Fibroblast of skin of back (primary cell): ENCODE measurements around the gene APPBP2.
"Not testable (repeated sequence)": the region's sequence is repeated elsewhere in the genome, so short reads cannot be mapped to it uniquely, and the experiment has no call there.

Source experiments
- DNase-seq: peaks from one replicate; pipeline ENCODE4 v3.0.0-alpha.2; 2013

The APPBP2 gene

DNA sequence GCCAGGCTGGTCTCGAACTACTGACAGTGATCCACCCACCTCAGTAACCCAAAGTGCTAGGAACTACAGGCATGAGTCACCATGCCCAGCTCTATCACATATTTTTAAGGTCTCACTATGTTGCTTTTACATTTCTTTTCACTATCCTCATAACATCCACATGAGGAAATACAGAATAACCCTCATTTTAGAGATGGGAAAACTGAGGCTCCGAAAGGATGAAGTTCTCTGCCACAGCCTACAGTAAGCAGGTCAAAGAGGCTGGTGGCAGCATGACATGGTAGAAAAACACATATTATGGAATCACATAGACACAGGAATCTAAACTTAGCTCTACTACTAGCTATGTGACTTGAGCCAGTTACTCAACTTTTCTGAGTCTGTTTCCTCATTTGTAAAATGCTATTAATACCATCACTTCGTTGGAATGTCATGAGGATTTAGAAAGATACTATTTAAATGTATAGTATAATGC, 32.2 kb downstream of the APPBP2 start:
- DNase-seq, result peak; percentile 60

DNA sequence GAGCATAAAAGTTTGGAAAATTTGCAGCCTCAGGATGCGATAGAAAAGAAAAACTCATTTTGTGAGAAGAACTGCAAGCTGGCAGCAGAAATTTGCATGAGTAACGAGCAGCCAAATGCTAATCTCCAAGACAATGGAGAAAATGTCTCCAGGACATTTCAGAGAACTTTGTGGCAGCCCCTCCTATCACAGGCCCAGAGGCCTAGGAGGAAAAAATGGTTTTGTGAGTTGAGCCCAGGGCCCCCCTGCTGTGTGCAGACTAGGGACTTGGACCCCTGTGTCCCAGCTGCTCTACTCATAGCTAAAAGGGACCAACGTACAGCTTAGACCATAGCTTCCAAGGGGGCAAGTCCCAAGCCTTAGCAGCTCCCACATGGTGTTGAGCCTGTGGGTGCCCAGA, 34.3 kb downstream of the APPBP2 start:
- DNase-seq, result no peak

DNA sequence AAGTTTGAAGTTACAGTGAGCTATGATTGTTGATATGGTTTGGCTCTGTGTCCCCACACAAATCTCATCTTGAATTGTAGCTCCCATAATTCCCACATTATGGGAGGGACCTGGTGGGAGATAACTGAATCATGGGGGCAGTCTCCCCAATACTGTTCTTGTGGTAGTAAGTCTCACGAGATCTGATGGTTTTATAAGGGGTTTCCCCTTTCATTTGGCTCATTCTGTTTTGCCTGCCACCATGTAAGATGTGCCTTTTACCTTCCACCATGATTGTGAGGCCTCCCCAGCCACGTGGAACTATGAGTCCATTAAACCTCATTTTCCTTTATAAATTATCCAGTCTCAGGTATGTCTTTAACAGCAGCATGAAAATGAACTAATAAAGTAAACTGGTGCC, 35.4 kb downstream of the APPBP2 start:
- DNase-seq, result not testable (repeated sequence)

DNA sequence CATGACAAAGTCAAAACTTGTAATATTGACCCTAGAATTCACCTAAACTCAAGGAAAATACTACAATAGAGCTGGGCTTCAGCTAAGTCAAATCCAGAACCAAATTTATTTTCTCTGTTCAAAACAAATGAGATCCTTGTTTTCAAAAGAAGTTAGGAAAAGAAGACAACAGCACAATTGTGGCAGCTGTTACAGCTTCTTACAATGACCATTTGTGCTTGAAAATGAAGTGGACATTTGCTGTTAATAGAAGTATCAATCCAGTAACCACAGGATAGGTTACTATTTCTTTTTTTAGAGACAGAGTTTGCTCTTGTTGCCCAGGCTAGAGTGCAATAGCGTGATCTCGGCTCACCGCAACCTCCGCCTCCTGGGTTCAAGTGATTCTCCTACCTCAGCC, 44.4 kb downstream of the APPBP2 start:
- no peak for DNase-seq

DNA sequence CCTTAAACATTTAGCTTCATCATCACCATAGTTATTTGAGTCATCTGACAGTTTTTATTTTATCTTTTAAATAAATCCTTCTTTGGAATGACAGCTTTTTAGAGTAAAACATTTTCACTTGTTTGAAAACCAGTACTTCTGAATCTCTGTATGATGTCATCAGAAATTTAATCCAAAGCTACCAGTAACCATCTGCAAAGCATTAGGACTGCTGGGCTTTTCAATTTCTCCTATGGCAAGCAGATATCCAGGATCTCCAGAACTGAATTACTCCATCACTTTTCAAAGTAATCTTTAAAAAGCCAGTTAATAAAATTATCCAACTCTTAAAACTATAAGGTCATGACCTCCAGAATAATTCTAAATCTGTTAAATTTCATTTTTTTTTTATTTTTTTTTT, 52.3 kb downstream of the APPBP2 start:
- DNase-seq, result no peak

DNA sequence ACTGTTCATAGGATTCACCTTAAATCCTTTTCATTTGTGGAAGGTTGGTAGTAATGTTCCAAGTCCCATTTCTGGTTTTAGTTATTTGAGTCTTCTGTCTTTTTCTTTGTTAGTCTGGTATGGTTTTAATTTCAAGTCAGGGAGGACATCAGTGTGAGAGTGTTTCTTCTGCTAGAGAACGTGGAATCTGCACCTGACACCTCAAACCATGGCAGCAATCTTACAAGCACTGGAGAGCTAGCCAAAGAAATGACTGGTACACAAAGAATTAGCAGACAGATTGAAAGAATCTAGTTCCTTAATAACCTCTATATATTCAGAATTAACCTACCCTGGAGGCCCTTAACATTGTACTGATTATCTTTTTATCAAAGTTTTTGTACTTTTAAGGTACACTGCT, 53.6 kb downstream of the APPBP2 start:
- no peak for DNase-seq

DNA sequence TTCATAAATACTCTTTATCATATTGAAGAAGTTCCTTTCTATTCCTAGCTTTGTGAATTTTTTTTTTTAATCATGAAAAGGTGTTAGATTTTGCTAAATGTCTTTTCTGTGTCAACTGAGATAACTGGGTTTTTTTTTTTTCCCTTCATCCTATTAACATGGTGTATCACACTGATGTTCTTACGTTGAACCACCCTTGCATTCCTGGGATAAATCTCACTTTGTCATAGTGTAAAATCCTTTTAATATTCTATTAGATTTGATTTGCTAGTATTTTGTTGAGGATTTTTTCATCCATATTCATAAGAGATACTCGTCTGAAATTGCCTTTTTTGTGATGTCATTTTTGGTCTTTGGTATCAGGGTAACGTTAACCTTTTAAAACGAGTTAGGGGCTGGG, 54.6 kb downstream of the APPBP2 start:
- DNase-seq, result no peak

DNA sequence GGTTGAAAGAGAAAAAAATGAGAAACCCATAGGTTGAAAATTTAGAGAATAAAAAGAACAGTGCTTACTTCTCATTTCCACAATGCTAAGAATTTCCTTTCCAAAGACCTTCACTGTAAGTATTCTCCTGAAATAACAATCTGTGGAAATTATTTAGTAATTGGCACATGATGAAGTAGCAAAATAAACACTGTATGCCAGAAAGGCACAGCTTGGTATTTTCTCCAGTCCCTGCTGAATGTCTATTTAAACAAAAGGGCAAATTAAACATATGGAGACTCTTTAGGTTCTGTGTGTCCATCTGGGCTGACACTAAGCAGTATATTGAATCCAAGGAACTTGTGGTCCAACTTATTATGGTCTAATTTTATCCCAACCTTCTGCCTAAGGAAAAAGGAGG, 57.7 kb downstream of the APPBP2 start:
- peak; percentile 57 for DNase-seq

DNA sequence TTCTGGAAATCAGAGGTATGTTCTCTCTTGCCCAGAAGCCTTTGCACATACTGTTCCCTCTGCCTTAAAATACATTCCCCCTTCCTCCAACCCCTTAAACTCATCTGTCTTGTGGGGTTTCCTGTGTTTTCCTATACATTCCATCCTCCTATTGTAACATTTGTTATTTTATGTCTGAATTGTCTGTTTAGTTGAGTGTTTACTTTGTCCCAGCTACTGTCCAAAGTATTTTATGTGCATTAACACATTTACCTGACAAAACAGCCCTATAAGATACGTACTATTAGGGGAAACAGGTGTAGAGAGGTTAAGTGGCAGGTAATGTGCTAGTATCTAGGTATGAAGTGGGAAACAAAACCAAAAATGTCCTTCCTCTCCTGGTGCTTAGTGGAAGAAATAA, 61.7 kb downstream of the APPBP2 start:
- DNase-seq, result peak; percentile 37

DNA sequence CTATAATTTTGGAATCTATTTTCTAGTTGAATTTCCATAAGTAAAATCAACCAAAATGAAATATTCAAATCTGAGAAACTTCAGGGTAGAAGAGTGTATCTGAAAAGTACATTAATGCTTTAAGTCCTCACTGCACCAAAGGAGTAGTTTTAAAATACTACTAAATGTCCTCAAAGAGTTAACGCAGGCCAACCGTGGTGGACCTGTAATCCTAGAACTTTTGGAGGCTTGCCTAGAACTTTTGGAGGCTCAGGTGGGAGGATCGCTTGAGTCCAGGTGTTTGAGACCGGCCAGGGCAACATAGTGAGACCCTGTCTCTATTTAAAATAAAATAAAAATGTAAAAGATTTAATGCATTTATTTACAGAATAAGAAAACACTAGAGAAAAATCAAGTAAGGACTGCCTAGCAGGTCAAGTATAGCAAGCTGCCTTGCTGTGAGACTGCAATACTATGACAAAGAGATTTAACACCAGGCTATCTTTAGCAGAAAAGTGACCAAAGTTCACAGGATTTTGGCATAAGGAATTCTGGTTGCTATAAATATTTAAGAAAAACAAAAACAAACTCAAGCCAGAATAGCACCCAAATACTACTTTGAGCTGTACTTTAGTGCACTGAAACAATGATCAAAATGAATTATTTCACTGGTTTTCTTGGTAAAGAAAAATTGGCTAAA, 62.7 kb downstream of the APPBP2 start:
- peak; percentile 27 for DNase-seq

DNA sequence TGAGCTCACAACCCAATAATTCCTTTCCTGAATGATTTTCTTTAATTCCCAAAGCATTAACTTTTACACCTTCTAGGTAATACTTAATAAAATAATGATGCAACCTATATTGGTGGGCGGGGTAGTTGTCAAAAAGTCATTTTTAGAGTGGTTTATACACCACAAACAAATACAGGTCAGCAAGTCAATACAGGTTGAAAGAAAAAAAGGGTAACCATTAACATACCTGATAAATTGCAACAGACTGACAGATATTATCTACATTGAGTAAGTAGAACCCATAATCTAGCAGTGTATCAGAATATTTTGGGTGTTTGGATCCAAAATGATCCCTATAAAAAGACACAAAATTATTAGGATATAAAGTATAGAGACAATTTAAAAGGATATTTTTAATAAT, 64.5 kb downstream of the APPBP2 start:
- DNase-seq, result no peak

DNA sequence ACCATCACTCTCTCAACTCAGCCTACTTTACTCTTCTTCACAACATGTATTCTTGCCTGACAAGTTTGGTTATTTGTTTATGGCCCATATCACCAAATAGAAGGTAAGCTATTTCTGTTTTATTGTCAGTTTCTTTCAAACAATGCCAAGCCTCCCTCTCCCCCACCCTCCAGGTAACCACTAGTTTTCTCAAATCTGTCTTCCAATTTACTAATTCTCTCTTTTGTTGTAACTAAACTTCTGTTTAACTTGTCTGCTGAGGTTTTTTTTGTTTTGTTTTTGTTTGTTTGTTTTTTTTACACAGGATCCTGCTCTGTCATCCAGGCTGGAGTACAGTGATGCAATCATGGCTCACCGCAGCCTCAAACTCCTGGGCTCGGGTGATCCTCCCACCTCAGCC, 68.9 kb downstream of the APPBP2 start:
- DNase-seq, result no peak

DNA sequence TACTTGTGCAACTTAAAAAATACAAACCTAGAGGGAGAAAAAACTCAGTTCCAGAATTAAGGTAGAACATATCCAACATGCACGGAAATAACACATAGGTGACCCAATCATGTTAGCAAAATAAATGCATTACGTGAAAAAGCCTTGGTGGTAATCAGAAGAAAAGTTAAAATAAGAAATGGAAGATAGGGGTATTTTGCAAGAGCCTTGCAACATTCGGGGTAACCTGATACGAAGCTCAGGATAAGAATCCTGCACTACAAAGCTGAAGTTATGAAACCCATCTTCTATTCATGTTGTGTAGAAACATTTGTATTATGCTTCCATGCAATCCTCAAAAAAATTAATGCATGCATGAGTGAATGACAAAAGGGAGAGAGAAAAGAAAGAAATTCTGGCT, 70.7 kb downstream of the APPBP2 start:
- DNase-seq, result no peak

DNA sequence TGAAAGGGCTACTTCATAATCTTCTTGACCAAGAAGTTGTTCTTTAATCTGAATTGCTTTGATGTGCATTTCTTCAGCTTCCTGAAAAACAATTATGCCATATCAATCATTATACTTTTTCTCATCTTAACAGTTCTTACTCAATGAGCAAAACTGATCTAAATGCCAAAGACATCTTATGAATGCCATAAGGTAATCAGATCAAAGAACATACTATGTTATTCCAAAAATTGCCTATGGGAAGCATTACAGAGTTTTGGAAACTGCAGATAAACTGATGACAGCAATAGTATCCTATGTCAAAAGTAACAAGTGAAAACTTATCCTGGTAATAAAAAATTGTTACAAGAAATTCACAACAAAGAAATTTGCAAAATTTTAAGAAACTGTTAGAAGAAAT, 74.1 kb downstream of the APPBP2 start:
- no peak for DNase-seq

DNA sequence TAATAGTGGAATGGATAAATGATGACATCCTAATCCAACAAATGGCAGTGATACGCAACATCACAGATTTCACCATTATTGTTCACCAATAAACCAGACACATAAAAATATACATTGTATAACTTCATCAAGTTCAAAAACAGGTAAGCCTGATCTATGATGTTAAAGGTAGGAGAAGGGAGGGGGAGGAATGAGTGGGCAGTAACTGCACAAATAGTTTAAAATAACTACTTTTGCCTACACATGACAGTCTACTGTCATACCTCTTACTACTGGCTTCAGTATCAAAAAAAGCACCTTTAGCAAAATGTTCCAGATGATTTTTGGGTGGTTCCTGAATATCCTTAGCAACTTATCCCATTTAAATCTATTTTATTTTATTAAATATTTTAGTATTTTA, 75.0 kb downstream of the APPBP2 start:
- DNase-seq, result no peak

DNA sequence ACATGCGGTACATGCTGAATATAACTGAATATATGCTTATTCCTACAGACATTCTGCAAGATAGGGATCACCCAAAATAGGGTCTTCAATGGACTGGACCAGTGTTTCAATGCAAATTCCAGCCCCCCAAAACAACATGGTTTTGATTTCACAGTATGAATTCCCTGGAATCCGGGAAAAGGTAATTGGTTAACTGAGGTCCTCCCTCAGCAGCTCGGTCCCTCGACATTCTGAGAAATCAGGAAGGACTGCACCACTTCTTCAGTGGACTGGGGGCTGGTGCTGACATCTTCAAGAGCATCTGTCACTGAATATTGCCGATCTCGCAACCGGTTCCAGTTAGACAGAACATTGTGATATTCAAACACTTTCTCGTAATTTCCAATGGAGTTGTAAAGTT, 78.7 kb downstream of the APPBP2 start:
- no peak for DNase-seq

DNA sequence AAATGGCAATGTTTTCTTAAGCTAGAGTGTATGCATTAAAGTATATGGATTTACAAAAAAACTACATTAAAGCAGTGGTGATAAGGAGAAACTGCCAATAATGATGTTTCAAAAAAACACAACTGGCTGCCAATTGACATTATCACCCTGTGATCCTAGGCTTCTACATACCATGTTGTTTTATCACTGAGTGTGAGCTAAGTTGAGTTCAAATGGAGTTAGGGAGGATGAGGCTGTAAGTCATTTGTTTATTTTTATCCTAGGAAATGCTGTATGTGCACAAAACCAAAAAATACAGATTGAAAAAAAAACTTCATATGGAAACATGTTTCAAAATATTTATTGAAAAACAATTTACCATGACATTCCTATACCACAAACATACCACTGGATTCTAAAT, 80.9 kb downstream of the APPBP2 start:
- DNase-seq, result no peak

DNA sequence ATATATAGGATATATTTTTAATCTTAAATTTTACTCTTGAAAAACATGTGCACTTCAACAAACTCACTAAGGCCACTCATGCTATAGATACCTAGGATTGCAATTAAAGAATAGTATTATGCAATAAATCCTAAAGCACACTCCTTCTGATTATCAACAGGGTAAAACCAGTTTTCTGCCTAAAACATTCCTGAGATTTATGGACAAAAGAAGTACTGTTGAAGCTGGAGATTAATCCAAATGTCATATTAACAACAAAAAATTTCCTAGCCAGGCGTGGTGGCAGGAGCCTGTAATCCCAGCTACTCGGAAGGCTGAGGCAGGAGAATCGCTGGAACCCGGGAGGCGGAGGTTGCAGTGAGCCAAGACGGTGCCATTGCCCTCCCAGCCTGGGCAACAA, 82.3 kb downstream of the APPBP2 start:
- no peak for DNase-seq

DNA sequence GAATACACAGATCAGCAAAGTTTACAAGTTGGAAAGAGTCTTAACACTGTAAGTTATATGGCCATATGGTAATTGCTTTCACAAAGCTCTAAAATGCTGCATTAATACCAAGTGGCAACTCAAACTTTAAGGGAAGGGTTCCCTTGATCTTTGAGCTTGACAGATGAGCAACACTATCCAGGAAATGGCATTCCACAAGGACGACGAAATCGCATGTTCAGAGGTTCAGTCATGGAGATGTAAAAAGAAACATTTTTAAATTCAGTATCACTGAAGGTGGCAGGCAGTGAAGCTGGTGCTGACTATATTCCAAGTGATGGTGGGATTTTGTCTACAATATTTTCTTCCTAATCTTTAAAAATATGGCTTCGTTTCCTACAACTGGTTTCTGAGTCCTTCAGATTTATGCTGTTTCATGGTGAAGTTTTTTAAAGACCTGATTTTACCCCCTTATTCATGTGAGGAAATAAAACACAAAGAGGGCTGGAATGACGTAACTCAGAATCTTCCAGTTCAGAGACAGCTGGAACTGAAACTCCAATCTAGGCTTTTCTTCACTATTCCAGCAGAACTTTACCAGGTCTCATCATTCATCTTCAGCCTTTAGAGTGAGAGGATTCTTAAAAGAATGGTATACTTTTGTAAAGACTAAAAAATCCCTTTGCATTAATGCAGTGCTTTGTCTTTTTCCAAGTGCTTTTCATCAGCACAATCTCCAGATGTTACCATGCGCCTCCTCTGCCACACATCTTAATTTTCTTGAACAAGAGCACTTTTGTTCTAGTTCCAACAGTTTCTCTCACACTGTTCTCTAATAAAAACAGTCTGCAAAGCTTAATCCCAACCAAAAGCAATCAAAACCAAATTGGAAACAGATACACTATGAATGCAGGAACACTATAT, 83.5 kb downstream of the APPBP2 start:
- peak; percentile 79 for DNase-seq

DNA sequence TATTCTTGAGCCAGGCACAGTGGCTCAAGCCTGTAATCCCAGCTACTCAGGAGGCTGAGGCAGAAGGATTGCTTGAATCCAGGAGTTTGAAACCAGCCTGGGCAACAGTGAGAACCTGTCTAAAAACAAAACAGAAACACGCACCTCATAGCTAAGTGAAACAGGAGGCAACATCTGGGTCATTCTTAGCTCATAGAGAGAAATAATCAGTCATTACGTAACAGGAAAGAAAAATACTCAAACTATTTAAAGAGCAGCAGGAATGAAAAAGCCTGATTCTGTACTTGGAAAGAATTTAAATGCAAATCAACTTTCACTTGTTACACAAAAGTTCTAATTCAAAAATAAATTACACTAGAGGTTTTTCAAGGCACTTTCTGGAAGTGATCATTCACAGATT, 86.5 kb downstream of the APPBP2 start:
- DNase-seq, result peak; percentile 23

DNA sequence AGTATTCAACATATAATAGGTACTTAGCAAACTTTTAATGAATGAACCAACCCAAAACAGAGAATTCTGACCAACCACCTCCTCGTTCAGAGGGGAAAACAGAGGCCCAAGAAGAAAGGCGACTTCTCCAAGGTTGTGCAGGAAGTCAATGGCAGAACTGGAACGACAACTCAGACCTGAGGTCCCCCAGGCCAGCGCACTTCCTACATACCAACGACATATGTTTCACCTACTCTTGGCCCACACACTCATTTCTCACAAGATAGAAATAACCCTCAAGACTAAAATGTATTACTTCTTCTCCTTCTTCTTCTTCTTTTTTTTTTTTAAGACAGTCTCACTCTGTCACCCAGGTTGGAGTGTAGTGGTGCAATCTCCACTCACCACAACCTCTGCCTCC, 89.4 kb downstream of the APPBP2 start:
- DNase-seq, result no peak

DNA sequence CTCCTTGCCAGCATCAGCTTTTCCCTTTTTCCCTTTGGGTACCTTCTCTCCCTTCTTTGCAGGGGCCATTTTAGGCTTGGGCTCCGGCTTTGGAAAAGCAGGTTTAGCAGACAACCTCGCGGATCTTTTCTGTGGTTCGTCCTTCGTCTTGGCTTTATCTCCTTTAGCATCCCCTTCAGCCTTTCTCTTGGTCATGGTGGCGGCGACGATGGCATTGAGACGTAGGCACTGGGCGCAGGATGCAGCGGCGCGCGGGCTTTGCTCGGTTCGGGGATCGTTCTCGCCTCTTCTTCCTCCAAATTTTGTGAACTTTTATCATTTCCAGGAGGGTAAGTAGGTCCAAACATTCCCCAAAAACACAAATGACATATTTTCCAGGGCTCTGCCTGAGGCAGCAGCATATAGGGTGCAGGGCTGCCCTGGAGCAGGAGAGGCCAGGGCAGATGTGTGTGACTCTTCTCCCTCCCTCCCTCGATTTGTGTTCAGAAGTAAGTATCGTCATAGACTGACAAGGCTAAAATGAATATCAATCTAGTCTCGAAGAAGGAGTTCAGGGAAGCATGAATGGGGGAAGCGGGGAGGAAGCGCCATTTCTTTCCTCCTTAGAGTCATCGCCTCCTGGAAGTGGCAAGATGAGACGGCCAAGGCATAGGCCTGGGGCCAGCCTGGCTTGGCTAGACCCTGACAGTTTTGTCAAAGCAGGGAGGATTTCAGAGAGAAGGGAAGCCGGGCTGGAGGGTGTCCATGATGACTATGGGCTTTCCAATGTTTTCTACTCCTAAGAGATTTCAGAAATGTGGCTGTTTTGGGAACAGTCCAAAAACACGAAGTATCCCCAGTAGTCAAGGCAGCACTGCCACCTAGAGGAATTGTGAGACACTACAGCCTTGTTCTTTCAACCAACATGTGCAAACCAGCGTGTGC, 90.5 kb downstream of the APPBP2 start:
- peak; percentile 90 for DNase-seq
